ENCODE results near the gene MEA1. TPM values are rescaled to one million over a fixed set of nuclear protein-coding genes. Genes with fewer than 3 reads are reported as not detected.

MEA1 gene
- total and polyA plus RNA-seq, 2 experiments from 2014 or later = 70.5 to 205 TPM

- peaks cover 5% of the 10 kb centered on the region for H3K27me3 Mint-ChIP-seq (ENCODE audit: insufficient read depth, low read depth, poor library complexity)
- Histone ChIP-seq H3K4me3 (no peak overlapping the region), H3K27ac (ENCODE audit: low read depth) (no peak overlapping the region), H3K79me2 (replicated peaks; ENCODE audit: insufficient read depth) (peaks cover 5% of the 10 kb centered on the region; the same call in 1 of the 2 replicates), H3K4me1 (ENCODE audit: insufficient read depth) (peaks cover 4% of the 10 kb centered on the region), H3K9me2 (ENCODE audit: insufficient read depth) (no peaks in the 10 kb centered on the region), H3F3A (replicated peaks; ENCODE audit: low read depth) (peaks cover 8% of the 10 kb centered on the region; the same call in 1 of the 2 replicates), H4K20me1 (replicated peaks; ENCODE audit: insufficient read depth) (no peaks in the 10 kb centered on the region; the same call in 1 of the 2 replicates), H3K27me3 (ENCODE audit: insufficient read depth) (no peaks in the 10 kb centered on the region), H3K4me2 (no peak overlapping the region), H3K36me3 (ENCODE audit: insufficient read depth) (no peaks in the 10 kb centered on the region), H2AFZ (no peak overlapping the region)
- ATAC-seq (no peak), DNase-seq (ENCODE audit: low spot score) (no peak)
- 0 out of 3 replicates have a peak, but pooled peaks cover 4% of the 10 kb centered on the region for H3K36me3 Mint-ChIP-seq (ENCODE audit: low read depth)
- H3K27ac Mint-ChIP-seq = no peak overlapping the region
- no peaks in the 10 kb centered on the region for H3K9me3 Mint-ChIP-seq
- TF ChIP-seq STAT1 (IDR thresholded peaks at IDR 0.05; ENCODE audit: unreplicated experiment) (no peak), POLR2AphosphoS5 (IDR thresholded peaks at IDR 0.05; ENCODE audit: low read depth) (no peak), ZNF331 (CRISPR knock-in tag; IDR thresholded peaks at IDR 0.05; ENCODE audit: low read depth) (no peak), ZNF114 (CRISPR knock-in tag; IDR thresholded peaks at IDR 0.05) (no peak), EZH2 (IDR thresholded peaks at IDR 0.05; ENCODE audit: low read depth, unreplicated experiment) (no peak), JUNB (IDR thresholded peaks at IDR 0.05; ENCODE audit: unreplicated experiment) (no peak), CREB1 (CRISPR knock-in tag; IDR thresholded peaks at IDR 0.05; ENCODE audit: low read depth) (no peak), NANOG (IDR thresholded peaks at IDR 0.05; ENCODE audit: borderline replicate concordance) (no peak), EZH2phosphoT487 (IDR thresholded peaks at IDR 0.05; ENCODE audit: unreplicated experiment) (no peak), ETS1 (IDR thresholded peaks at IDR 0.05) (no peak)
- TF ChIP-seq, protein P1, sequence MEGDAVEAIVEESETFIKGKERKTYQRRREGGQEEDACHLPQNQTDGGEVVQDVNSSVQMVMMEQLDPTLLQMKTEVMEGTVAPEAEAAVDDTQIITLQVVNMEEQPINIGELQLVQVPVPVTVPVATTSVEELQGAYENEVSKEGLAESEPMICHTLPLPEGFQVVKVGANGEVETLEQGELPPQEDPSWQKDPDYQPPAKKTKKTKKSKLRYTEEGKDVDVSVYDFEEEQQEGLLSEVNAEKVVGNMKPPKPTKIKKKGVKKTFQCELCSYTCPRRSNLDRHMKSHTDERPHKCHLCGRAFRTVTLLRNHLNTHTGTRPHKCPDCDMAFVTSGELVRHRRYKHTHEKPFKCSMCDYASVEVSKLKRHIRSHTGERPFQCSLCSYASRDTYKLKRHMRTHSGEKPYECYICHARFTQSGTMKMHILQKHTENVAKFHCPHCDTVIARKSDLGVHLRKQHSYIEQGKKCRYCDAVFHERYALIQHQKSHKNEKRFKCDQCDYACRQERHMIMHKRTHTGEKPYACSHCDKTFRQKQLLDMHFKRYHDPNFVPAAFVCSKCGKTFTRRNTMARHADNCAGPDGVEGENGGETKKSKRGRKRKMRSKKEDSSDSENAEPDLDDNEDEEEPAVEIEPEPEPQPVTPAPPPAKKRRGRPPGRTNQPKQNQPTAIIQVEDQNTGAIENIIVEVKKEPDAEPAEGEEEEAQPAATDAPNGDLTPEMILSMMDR (conservative IDR thresholded peaks at IDR 0.05; ENCODE audit: low read depth in 2 of 2) = no peak
- TF ChIP-seq, protein P2, sequence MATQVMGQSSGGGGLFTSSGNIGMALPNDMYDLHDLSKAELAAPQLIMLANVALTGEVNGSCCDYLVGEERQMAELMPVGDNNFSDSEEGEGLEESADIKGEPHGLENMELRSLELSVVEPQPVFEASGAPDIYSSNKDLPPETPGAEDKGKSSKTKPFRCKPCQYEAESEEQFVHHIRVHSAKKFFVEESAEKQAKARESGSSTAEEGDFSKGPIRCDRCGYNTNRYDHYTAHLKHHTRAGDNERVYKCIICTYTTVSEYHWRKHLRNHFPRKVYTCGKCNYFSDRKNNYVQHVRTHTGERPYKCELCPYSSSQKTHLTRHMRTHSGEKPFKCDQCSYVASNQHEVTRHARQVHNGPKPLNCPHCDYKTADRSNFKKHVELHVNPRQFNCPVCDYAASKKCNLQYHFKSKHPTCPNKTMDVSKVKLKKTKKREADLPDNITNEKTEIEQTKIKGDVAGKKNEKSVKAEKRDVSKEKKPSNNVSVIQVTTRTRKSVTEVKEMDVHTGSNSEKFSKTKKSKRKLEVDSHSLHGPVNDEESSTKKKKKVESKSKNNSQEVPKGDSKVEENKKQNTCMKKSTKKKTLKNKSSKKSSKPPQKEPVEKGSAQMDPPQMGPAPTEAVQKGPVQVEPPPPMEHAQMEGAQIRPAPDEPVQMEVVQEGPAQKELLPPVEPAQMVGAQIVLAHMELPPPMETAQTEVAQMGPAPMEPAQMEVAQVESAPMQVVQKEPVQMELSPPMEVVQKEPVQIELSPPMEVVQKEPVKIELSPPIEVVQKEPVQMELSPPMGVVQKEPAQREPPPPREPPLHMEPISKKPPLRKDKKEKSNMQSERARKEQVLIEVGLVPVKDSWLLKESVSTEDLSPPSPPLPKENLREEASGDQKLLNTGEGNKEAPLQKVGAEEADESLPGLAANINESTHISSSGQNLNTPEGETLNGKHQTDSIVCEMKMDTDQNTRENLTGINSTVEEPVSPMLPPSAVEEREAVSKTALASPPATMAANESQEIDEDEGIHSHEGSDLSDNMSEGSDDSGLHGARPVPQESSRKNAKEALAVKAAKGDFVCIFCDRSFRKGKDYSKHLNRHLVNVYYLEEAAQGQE (IDR thresholded peaks at IDR 0.05; ENCODE audit: unreplicated experiment) = no peak
- TF ChIP-seq, protein P3, sequence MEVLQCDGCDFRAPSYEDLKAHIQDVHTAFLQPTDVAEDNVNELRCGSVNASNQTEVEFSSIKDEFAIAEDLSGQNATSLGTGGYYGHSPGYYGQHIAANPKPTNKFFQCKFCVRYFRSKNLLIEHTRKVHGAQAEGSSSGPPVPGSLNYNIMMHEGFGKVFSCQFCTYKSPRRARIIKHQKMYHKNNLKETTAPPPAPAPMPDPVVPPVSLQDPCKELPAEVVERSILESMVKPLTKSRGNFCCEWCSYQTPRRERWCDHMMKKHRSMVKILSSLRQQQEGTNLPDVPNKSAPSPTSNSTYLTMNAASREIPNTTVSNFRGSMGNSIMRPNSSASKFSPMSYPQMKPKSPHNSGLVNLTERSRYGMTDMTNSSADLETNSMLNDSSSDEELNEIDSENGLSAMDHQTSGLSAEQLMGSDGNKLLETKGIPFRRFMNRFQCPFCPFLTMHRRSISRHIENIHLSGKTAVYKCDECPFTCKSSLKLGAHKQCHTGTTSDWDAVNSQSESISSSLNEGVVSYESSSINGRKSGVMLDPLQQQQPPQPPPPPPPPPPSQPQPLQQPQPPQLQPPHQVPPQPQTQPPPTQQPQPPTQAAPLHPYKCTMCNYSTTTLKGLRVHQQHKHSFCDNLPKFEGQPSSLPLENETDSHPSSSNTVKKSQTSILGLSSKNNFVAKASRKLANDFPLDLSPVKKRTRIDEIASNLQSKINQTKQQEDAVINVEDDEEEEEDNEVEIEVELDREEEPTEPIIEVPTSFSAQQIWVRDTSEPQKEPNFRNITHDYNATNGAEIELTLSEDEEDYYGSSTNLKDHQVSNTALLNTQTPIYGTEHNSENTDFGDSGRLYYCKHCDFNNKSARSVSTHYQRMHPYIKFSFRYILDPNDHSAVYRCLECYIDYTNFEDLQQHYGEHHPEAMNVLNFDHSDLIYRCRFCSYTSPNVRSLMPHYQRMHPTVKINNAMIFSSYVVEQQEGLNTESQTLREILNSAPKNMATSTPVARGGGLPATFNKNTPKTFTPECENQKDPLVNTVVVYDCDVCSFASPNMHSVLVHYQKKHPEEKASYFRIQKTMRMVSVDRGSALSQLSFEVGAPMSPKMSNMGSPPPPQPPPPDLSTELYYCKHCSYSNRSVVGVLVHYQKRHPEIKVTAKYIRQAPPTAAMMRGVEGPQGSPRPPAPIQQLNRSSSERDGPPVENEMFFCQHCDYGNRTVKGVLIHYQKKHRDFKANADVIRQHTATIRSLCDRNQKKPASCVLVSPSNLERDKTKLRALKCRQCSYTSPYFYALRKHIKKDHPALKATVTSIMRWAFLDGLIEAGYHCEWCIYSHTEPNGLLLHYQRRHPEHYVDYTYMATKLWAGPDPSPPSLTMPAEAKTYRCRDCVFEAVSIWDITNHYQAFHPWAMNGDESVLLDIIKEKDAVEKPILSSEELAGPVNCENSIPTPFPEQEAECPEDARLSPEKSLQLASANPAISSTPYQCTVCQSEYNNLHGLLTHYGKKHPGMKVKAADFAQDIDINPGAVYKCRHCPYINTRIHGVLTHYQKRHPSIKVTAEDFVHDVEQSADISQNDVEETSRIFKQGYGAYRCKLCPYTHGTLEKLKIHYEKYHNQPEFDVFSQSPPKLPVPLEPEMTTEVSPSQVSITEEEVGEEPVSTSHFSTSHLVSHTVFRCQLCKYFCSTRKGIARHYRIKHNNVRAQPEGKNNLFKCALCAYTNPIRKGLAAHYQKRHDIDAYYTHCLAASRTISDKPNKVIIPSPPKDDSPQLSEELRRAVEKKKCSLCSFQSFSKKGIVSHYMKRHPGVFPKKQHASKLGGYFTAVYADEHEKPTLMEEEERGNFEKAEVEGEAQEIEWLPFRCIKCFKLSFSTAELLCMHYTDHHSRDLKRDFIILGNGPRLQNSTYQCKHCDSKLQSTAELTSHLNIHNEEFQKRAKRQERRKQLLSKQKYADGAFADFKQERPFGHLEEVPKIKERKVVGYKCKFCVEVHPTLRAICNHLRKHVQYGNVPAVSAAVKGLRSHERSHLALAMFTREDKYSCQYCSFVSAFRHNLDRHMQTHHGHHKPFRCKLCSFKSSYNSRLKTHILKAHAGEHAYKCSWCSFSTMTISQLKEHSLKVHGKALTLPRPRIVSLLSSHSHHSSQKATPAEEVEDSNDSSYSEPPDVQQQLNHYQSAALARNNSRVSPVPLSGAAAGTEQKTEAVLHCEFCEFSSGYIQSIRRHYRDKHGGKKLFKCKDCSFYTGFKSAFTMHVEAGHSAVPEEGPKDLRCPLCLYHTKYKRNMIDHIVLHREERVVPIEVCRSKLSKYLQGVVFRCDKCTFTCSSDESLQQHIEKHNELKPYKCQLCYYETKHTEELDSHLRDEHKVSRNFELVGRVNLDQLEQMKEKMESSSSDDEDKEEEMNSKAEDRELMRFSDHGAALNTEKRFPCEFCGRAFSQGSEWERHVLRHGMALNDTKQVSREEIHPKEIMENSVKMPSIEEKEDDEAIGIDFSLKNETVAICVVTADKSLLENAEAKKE (CRISPR knock-in tag; IDR thresholded peaks at IDR 0.05) = no peak
- no peak overlapping the region for H3K4me3 Mint-ChIP-seq
- H3K4me1 Mint-ChIP-seq = peaks cover 7% of the 10 kb centered on the region
These were observed 39.8 kb downstream of the MEA1 start for GRCh38 chr6:42973926-42974325.
